ENCODE measurements around the gene STX3. TPM values are rescaled to one million over a fixed set of nuclear protein-coding genes. Genes with fewer than 3 reads are reported as not detected.

STX3 gene
- 22.5 to 31.5 TPM (median 25.1 TPM) in 5 replicates for total RNA-seq (2022; extraction: Qiagen RNA extraction; ENCODE audit: low read depth)

DNA sequence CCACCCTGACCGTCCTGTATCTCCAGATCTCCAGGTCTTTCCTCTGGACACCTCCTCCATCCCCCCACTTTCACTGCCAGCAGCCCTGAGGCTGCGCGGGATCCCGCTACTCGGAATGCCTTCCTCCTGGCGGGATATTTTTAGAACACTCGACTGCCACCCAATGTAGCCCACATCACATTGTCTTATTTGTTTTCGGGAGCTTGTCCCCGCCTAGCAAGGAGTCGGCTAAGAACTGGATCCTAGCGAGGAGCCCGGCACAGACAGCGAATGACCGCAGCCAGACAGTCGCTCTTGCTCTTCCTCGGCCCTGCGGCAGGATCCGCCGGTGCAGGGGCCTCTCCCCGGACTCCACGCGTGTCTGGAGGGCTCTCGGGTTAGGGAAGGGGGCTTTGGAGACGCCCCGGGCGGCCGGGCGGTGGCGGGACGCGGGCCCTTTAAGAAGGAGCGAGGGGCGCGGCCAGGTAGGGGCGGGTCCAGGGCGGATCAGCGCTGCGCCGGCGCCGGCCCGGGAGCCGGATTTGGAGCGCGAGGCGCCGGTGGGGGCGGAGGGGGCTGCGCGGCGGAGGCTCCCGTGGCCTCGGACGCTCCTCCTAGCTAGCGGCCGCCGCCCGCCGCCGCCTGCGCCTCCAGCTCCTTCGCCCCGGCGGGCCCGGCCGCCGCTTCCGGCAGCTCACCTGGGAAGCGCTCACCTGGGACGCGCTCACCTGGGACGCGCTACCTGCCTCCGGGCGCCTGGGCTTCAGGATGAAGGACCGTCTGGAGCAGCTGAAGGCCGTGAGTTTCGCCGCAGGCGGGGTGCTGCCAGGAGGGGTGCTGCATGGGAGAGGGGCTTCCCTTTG is at the start of gene STX3:
TSS of gene STX3 (plus strand) at position 518 of the 842 bp plus-strand sequence. CDS start at position 748, 230 bp downstream.

DNA sequence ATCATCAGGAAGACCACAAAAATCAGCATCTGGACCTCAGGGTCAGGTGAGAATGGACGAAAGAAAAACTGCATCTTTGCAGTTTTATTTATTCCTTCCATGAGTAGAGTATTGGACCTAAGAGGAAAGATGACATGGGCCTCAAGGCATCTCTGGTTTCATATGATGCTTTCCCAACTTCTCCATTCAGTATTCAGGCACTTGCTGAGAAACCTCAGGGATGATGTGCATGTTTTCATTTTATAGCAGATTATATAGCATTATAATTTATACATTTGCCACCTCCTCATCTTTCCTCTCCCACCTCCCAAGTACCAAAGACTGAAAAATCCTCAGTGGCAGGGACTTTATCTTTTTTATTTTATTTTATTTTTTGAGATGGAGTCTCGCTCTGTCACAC is 41.4 kb upstream of the STX3 start, which contains the start of gene OR10V1:
TSS of gene OR10V1 (minus strand) at position 101 of the 400 bp plus-strand sequence. CDS start at position 101, 0 bp downstream.

DNA sequence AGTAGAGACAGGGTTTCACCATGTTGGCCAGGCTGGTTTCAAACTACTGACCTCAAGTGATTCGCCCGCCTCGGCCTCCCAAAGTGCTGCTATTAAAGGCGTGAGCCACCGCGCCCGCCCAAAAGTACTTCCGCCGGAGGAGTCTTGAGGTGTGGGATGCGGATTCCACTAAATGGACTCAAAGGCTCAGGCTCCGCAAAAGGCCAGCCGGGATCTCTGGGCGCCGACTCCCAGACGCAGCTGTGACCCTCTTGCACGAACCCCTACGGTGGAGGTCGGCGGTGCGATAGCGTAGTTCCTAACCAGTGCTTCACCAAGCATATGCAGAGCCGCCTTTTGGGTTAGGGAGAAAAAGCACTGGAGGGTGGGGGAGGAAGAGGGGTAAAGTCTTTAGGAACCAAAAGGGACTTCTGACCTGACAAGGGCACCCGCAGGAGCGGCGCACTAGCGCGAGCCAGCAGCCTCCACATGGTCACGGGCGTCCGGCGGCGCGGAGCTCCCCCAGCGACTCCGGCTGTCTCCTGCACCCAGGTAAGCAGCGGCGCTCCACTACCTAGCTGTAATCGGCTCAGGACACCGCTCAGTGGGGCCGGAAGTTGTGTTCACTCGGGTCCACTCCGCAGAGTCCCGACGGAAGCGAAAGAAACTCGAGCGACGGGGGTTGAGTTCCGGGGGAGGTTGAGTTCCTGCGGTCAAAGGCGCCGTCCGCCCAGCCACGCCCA is 55.2 kb downstream of the STX3 start, which contains the start of gene MRPL16:
TSS of gene MRPL16 (minus strand) at position 590 of the 722 bp plus-strand sequence. CDS start at position 470, 120 bp downstream.

DNA sequence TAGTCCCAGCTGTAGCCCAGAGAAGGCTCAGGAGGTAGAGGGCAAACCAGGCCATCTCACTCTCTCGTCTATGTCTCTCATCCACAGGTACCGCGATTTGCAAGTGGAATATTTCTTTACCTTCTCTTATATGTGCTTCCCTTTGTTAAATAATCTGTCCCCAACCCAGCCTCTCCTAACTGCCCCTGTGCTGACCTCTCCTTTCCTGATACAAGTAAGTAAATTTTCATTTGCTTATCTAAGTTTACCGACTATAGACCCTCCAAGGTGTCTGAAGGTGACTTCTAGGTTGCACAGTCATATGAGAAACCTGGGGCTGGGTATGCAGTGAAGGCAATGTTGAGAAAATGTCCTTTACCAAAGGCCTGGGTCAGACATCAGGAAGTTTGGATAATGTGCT is 90.2 kb downstream of the STX3 start, which contains the start of gene CBLIF:
TSS of gene CBLIF (minus strand) at position 101 of the 400 bp plus-strand sequence. CDS start at position 55, 46 bp downstream.

Other genes with a start within 250 kb of the STX3 start
- not detected in 5 replicates for gene OR4D9, start 243.8 kb upstream of the STX3 start, total RNA-seq (2022; extraction: Qiagen RNA extraction; ENCODE audit: low read depth)
- gene OSBP, start 139.6 kb upstream of the STX3 start, total RNA-seq (2022; extraction: Qiagen RNA extraction; ENCODE audit: low read depth): 26.8 to 34.3 TPM (median 29.6 TPM) in 5 replicates
- 43.7 to 48.4 TPM (median 45.7 TPM) in 5 replicates for gene PATL1, start 86.3 kb upstream of the STX3 start, total RNA-seq (2022; extraction: Qiagen RNA extraction; ENCODE audit: low read depth)
- gene OR10V1, start 41.5 kb upstream of the STX3 start, total RNA-seq (2022; extraction: Qiagen RNA extraction; ENCODE audit: low read depth): not detected in 5 replicates
- gene MRPL16, start 55.4 kb downstream of the STX3 start, total RNA-seq (2022; extraction: Qiagen RNA extraction; ENCODE audit: low read depth): 61.8 to 69.9 TPM (median 64.3 TPM) in 5 replicates
- not detected in 5 replicates for gene CBLIF, start 90.1 kb downstream of the STX3 start, total RNA-seq (2022; extraction: Qiagen RNA extraction; ENCODE audit: low read depth)
- 0.19 to 0.57 TPM (median 0.29 TPM) in 4 of 5 replicates, not detected in the other for gene TCN1, start 111.1 kb downstream of the STX3 start, total RNA-seq (2022; extraction: Qiagen RNA extraction; ENCODE audit: low read depth)
- gene OOSP3, start 123.4 kb downstream of the STX3 start, total RNA-seq (2022; extraction: Qiagen RNA extraction; ENCODE audit: low read depth): 0.17 TPM in 1 of 5 replicates, not detected in the others
- gene OOSP1, start 183.1 kb downstream of the STX3 start, total RNA-seq (2022; extraction: Qiagen RNA extraction; ENCODE audit: low read depth): not detected in 5 replicates
- not detected in 5 replicates for gene OOSP4A, start 208.7 kb downstream of the STX3 start, total RNA-seq (2022; extraction: Qiagen RNA extraction; ENCODE audit: low read depth)